Smooth muscle cell (in vitro differentiated cells): ENCODE data around the gene PCLO. TPM values are rescaled to one million over a fixed set of nuclear protein-coding genes. Genes with fewer than 3 reads are reported as not detected.

ENCODE experiments used
- DNase-seq: peaks from one replicate; lab custom pipeline; 2025; ENCODE audit not compliant: unreplicated experiment; lab: John Stamatoyannopoulos, UW
- H2AFZ ChIP-seq: fragments of 200-600 bp; sonication (generic); 2 replicates; pipeline ENCODE4 v1.6.0; 2016; ENCODE audit warnings: antibody characterized with exemption, low read depth, mild to moderate bottlenecking
- H3F3A ChIP-seq: fragments of 200-600 bp; sonication (generic); 2 replicates; pipeline ENCODE4 v1.6.0; 2017; ENCODE audit warnings: antibody characterized with exemption, low read depth
- H3K27ac ChIP-seq: fragments of 200-600 bp; sonication (generic); 2 replicates; pipeline ENCODE4 v1.5.1; 2016; ENCODE audit warnings: low read depth, mild to moderate bottlenecking
- H3K27me3 ChIP-seq: fragments of 200-600 bp; sonication (generic); 2 replicates; pipeline ENCODE4 v1.6.1; 2016; ENCODE audit warnings: low read depth, mild to moderate bottlenecking
- H3K36me3 ChIP-seq: fragments of 200-600 bp; sonication (generic); 2 replicates; pipeline ENCODE4 v1.5.1; 2016; ENCODE audit warnings: low read depth
- H3K4me1 ChIP-seq: fragments of 200-600 bp; sonication (generic); 2 replicates; pipeline ENCODE4 v1.5.1; 2016; ENCODE audit warnings: low read depth
- H3K4me2 ChIP-seq: fragments of 200-600 bp; sonication (generic); 2 replicates; pipeline ENCODE4 v1.6.0; 2016; ENCODE audit warnings: mild to moderate bottlenecking
- H3K4me3 ChIP-seq: fragments of 200-600 bp; sonication (generic); 2 replicates; pipeline ENCODE4 v1.5.1; 2016; ENCODE audit warnings: mild to moderate bottlenecking
- H3K79me2 ChIP-seq: fragments of 200-600 bp; sonication (generic); 2 replicates; pipeline ENCODE4 v1.6.0; 2016; ENCODE audit warnings: low read depth, mild to moderate bottlenecking
- H3K9ac ChIP-seq: fragments of 200-600 bp; sonication (generic); 2 replicates; pipeline ENCODE4 v1.6.0; 2016; ENCODE audit warnings: low read depth
- H3K9me3 ChIP-seq: fragments of 200-600 bp; sonication (generic); replicated peaks from 2 replicates; pipeline ENCODE4 v1.5.1; 2016; ENCODE audit warnings: low read depth
- H4K20me1 ChIP-seq: fragments of 200-600 bp; sonication (generic); 2 replicates; pipeline ENCODE4 v1.6.0; 2016; ENCODE audit warnings: low read depth
- whole genome bisulfite sequencing: methylation state at CpG from one replicate; pipeline ENCODE4 v1.1.7; 2016; ENCODE audit warnings: low lambda C conversion rate; 5-methylcytosine and 5-hydroxymethylcytosine counted together
- polyA plus RNA-seq: library from polyadenylated mRNA; unstranded; fragments of >200 nt; fragmentation: Nextera tagmentation; extraction: Ambion mirVana; gene quantifications from 2 replicates; pipeline ENCODE4 v1.2.1, GENCODE V29; 2016
- total RNA-seq: library from RNA; depleted of rRNA; stranded (reverse); fragments of >200 nt; gene quantifications from 2 replicates; pipeline ENCODE4 v1.2.3, GENCODE V29; 2014
- TF ChIP-seq, protein P1 (sequence below): fragments of 200-600 bp; sonication (generic); IDR thresholded peaks from 2 replicates; pipeline ENCODE4 v1.5.1; 2017; ENCODE audit warnings: borderline replicate concordance, mild to moderate bottlenecking, antibody characterized with exemption; ENCODE audit not compliant: insufficient read depth, poor library complexity, severe bottlenecking

Gene PCLO
- total and polyA plus RNA-seq, 2 experiments from 2014 or later, result 0.42 to 1.9 TPM

DNA sequence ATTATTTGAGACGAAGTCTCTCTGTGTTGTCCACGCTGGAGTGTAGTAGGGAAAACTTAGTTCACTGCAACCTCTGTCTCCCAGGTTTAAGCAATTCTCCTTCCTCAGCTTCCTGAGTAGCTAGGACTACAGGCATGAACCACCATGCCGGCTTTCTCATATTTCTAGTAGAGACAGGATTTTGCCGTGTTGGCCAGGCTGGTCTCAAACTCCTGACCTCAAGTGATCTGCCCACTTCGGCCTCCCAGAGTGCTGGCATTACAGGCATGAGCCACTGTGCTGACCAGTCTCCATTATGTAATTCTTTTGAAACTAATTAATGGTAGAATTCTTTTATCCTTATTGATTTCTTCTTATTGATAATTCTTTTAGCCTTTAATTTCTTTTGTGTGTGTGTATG is 32.5 kb downstream of the PCLO start:
- Histone ChIP-seq H3K4me2 (no peak overlapping the region), H3K27me3 (no peaks in the 10 kb centered on the region), H3K4me3 (no peak overlapping the region), H3K27ac (no peak overlapping the region), H4K20me1 (no peaks in the 10 kb centered on the region), H3K9me3 (no peaks in the 10 kb centered on the region), H2AFZ (no peak overlapping the region), H3K9ac (no peak overlapping the region), H3K79me2 (no peaks in the 10 kb centered on the region), H3K36me3 (no peaks in the 10 kb centered on the region), H3F3A (no peaks in the 10 kb centered on the region), H3K4me1 (no peaks in the 10 kb centered on the region)
- DNase-seq, result no peak
- TF ChIP-seq, protein P1, sequence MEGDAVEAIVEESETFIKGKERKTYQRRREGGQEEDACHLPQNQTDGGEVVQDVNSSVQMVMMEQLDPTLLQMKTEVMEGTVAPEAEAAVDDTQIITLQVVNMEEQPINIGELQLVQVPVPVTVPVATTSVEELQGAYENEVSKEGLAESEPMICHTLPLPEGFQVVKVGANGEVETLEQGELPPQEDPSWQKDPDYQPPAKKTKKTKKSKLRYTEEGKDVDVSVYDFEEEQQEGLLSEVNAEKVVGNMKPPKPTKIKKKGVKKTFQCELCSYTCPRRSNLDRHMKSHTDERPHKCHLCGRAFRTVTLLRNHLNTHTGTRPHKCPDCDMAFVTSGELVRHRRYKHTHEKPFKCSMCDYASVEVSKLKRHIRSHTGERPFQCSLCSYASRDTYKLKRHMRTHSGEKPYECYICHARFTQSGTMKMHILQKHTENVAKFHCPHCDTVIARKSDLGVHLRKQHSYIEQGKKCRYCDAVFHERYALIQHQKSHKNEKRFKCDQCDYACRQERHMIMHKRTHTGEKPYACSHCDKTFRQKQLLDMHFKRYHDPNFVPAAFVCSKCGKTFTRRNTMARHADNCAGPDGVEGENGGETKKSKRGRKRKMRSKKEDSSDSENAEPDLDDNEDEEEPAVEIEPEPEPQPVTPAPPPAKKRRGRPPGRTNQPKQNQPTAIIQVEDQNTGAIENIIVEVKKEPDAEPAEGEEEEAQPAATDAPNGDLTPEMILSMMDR, result no peak
- 97% methylated on average over 5 of the region's 5 CpGs for WGBS

DNA sequence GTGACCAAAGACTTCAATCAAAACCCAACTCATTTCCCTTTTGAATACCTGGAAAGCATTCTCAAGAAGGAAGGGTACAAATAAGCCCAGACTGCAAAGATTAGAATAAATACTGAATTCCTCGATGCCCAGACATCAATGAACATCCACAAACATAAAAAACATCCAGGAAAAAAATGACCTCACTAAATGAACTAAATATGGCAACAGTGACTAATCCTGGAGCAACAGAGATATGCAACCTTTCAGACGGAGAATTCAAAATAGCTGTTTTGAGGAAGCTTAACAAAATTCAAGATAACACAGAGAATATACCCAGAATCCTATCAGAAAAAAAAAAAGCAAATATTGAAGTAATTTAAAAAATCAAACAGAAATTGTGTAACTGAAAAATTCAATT is 43.2 kb downstream of the PCLO start:
- Histone ChIP-seq H3K4me1 (no peaks in the 10 kb centered on the region), H3K27me3 (no peaks in the 10 kb centered on the region), H3K4me2 (no peak overlapping the region), H3K36me3 (no peaks in the 10 kb centered on the region), H2AFZ (no peak overlapping the region), H3K79me2 (no peaks in the 10 kb centered on the region), H3K9ac (no peak overlapping the region), H3K27ac (no peak overlapping the region), H3K4me3 (no peak overlapping the region), H3K9me3 (peaks cover 6% of the 10 kb centered on the region), H4K20me1 (no peaks in the 10 kb centered on the region), H3F3A (no peaks in the 10 kb centered on the region)
- TF ChIP-seq, protein P1, result no peak
- WGBS, result 26% methylated on average over 2 of the region's 2 CpGs
- no peak for DNase-seq

DNA sequence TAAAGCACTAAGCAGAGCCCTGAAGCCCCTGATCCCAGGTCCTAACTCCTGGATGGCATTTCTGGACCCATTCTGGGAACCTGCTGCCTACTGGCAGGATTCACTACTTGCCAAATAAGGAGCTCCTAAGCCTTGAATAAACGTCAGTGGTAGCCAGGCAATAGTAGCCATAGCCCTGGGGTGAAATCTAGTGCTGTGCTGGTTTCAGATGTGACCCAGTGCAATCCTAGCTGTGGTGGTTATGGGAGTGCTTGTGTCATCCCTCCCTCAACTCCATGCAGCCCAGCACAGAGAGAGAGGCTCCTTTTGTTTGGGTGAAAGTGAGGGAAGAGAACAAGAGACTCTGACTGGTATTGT is 43.7 kb downstream of the PCLO start:
- H3K27ac ChIP-seq, result no peak overlapping the region
- no peak overlapping the region for H3K4me2 ChIP-seq
- no peaks in the 10 kb centered on the region for H3K4me1 ChIP-seq
- H3K4me3 ChIP-seq, result no peak overlapping the region
- no peaks in the 10 kb centered on the region for H3K27me3 ChIP-seq
- no peaks in the 10 kb centered on the region for H3K36me3 ChIP-seq
- 5% methylated on average over 1 of the region's 1 CpG for WGBS
- peaks cover 6% of the 10 kb centered on the region for H3K9me3 ChIP-seq
- H2AFZ ChIP-seq, result no peak overlapping the region
- no peak overlapping the region for H3K9ac ChIP-seq
- no peaks in the 10 kb centered on the region for H3F3A ChIP-seq
- H3K79me2 ChIP-seq, result no peaks in the 10 kb centered on the region
- H4K20me1 ChIP-seq, result no peaks in the 10 kb centered on the region
- TF ChIP-seq, protein P1, result no peak
- no peak for DNase-seq

DNA sequence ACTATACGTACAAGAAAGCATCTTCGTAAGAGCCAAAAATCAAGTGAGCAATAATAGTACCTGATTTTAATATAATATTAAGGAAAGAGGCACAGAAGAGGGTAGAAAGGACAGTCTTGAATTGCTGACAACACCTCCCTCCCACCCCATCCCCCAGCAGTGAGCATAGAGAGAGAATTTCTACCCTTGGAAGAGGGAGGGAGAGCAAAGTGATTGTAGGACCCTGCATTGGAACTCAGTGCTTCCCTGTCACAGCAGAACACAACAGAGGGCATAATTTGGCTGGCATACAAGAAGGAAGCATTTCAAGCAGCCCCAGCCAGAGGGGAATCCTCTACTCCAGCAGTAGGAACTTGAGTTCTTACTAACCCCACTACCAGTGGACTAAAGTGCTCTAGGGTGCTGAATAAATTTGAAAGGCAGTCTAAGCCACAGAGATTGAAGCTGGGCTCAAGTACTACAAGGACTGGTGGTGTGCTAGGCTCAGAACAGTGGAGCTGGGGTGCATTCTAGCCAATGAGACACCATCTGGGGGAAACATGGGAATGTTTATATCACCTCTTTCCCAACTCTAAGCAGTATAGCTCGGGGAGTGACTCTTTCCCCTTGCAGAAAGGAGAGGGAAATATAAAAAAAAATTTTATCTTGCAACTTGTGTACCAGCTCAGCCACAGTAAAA is 44.2 kb downstream of the PCLO start:
- Histone ChIP-seq H3K27me3 (no peaks in the 10 kb centered on the region), H4K20me1 (no peaks in the 10 kb centered on the region), H3K27ac (no peak overlapping the region), H3K4me1 (no peaks in the 10 kb centered on the region), H2AFZ (no peak overlapping the region), H3K36me3 (no peaks in the 10 kb centered on the region), H3F3A (no peaks in the 10 kb centered on the region), H3K9ac (no peak overlapping the region), H3K79me2 (no peaks in the 10 kb centered on the region), H3K9me3 (peaks cover 6% of the 10 kb centered on the region), H3K4me3 (no peak overlapping the region), H3K4me2 (no peak overlapping the region)
- no peak for DNase-seq
- WGBS, result 94% methylated on average over 3 of the region's 3 CpGs
- TF ChIP-seq, protein P1, result no peak
